CD8-positive, alpha-beta memory T cell (primary cell): Measurements from ENCODE around the gene CTAG1B. TPM values are rescaled to one million over a fixed set of nuclear protein-coding genes. Genes with fewer than 3 reads are reported as not detected.
"Not testable (repeated sequence)": the region's sequence is repeated elsewhere in the genome, so short reads cannot be mapped to it uniquely, and the experiment has no call there.

Source experiments
- CTCF ChIA-PET: fragments of 350-600 bp; sonication (Branson Sonifier 250); formaldehyde crosslinking; loops from one replicate; lab custom pipeline; 2021; ENCODE audit warnings: antibody characterized with exemption; lab: Charles Lee
- POLR2A ChIA-PET: fragments of 350-600 bp; sonication (Branson Sonifier 250); formaldehyde crosslinking; loops from one replicate; lab custom pipeline; 2021; ENCODE audit warnings: antibody characterized with exemption; lab: Charles Lee
- DNase-seq, 5 donors: peaks; one replicate each; pipeline versions ENCODE4 v3.0.0 to v3.0.0-alpha.2; 2020 to 2022; ENCODE audit warnings: mixed read lengths in 1 of 5
- H3K27ac ChIP-seq: one replicate; pipeline ENCODE4 v1.7.0; 2013; ENCODE audit warnings: low read depth, mild to moderate bottlenecking, low read length, moderate library complexity
- H3K27me3 ChIP-seq: 2 replicates; pipeline ENCODE4 v1.7.0; 2013; ENCODE audit warnings: low read length, mild to moderate bottlenecking; ENCODE audit not compliant: insufficient read depth, poor library complexity, severe bottlenecking
- H3K36me3 ChIP-seq: 2 replicates; pipeline ENCODE4 v1.7.0; 2013; ENCODE audit warnings: mild to moderate bottlenecking, low read length, moderate library complexity; ENCODE audit not compliant: insufficient read depth
- H3K4me1 ChIP-seq: 2 replicates; pipeline ENCODE4 v1.7.0; 2013; ENCODE audit warnings: mild to moderate bottlenecking, low read length, moderate library complexity; ENCODE audit not compliant: insufficient read depth
- H3K4me3 ChIP-seq: 2 replicates; pipeline ENCODE4 v1.7.0; 2013; ENCODE audit warnings: mild to moderate bottlenecking, low read length
- H3K9me3 ChIP-seq: 2 replicates; pipeline ENCODE4 v1.7.0; 2013; ENCODE audit warnings: mild to moderate bottlenecking, low read length
- H3K27ac Mint-ChIP-seq, 8 donors: one replicate each; pipeline ENCODE4 v1.8.0; 2020 to 2021; ENCODE audit warnings: mixed read lengths in 8 of 8, mild to moderate bottlenecking in 6 of 8, inconsistent platforms in 3 of 8, moderate library complexity in 3 of 8
- H3K27me3 Mint-ChIP-seq, 2 donors: one replicate each; pipeline ENCODE4 v1.8.0; 2020 to 2021; ENCODE audit warnings: mixed read lengths in 2 of 2, mild to moderate bottlenecking in 1 of 2, moderate library complexity in 1 of 2
- H3K36me3 Mint-ChIP-seq, 3 donors: one replicate each; pipeline ENCODE4 v1.8.0; 2020 to 2021; ENCODE audit warnings: mixed read lengths in 3 of 3, inconsistent platforms in 1 of 3, mild to moderate bottlenecking in 1 of 3
- H3K4me1 Mint-ChIP-seq, 3 donors: one replicate each; pipeline ENCODE4 v1.8.0; 2020 to 2021; ENCODE audit warnings: mixed read lengths in 3 of 3, inconsistent platforms in 1 of 3, mild to moderate bottlenecking in 1 of 3
- H3K4me3 Mint-ChIP-seq, 7 donors: one replicate each; pipeline ENCODE4 v1.8.0; 2020 to 2021; ENCODE audit warnings: mixed read lengths in 7 of 7, mild to moderate bottlenecking in 6 of 7, moderate library complexity in 4 of 7, inconsistent platforms in 2 of 7
- H3K9me3 Mint-ChIP-seq, 5 donors: one replicate each; pipeline ENCODE4 v1.8.0; 2020 to 2022; ENCODE audit warnings: mixed read lengths in 5 of 5, mild to moderate bottlenecking in 3 of 5, moderate library complexity in 2 of 5, inconsistent platforms in 1 of 5
- polyA plus RNA-seq: library from polyadenylated mRNA; unstranded; fragments of 300-500 nt; fragmentation: Illumina TruSeq; gene quantifications from one replicate; pipeline ENCODE4 v1.2.3, GENCODE V29; 2021
- total RNA-seq, 2 experiments: library from RNA; stranded (reverse); gene quantifications; one replicate each; pipeline ENCODE4 v1.2.3, GENCODE V29; 2021

Gene CTAG1B
- total and polyA plus RNA-seq, 3 experiments from 2014 or later, result not detected

DNA sequence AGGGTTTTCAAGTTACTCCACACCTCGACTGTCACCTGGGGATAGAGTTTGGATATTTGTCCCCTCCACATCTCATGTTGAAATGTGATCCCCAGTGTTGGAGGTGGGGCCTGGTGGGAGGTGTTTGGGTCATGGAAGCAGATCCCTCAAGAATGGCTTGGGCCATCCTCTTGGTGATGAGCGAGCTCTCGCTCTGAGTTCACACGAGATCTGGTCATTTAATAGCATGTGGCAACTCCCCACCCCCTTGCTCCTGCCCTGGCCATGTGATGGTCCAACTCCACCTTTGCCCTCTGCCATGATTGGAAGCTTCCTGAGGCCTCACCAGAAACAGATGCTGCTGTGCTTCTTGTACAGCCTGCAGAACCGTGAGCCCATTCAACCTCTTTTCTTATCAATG lies 25.9 kb downstream of the CTAG1B start:
- H3K27ac ChIP-seq, result no peak overlapping the region
- H3K36me3 ChIP-seq, result no peaks in the 10 kb centered on the region
- H3K27me3 Mint-ChIP-seq, result peaks cover 0 to 9% of the 10 kb centered on the region in 2 donors
- H3K27ac Mint-ChIP-seq, result no peak overlapping the region
- H3K9me3 Mint-ChIP-seq, result peaks cover 0 to 10% (median 3%) of the 10 kb centered on the region in 5 donors
- H3K4me1 ChIP-seq, result no peaks in the 10 kb centered on the region
- H3K4me3 Mint-ChIP-seq, result no peak overlapping the region
- no peak overlapping the region for H3K4me3 ChIP-seq
- peaks cover 8 to 10% (median 9%) of the 10 kb centered on the region in 3 donors for H3K4me1 Mint-ChIP-seq
- POLR2A ChIA-PET, result no interaction called here
- CTCF ChIA-PET, result no interaction called here
- no peaks in the 10 kb centered on the region for H3K9me3 ChIP-seq
- no peaks in the 10 kb centered on the region for H3K36me3 Mint-ChIP-seq
- no peaks in the 10 kb centered on the region for H3K27me3 ChIP-seq
- DNase-seq, result no peak

DNA sequence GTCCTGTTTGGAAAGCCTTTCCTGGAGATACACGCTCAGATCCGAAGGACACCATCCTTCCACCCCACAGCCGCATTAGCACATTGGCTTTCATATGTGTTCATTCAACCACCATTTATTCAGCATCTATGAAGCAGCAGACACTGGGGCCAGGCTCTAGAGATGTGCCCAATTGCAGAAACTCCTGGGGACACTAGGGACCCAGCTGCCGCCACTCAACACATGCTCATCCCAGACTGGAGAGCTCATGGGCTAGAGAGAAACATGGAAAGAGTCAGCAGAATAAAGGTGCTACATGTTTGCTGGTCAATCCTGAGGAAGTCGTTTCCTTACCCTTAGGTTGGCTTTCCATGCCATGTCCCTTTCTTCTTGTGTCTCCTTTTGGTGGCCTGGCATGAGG lies 26.6 kb downstream of the CTAG1B start:
- CTCF ChIA-PET, result no interaction called here
- POLR2A ChIA-PET, result no interaction called here
- DNase-seq, result no peak
- H3K27ac Mint-ChIP-seq, result peak overlapping the region in 1 of 8 donors; percentile 64
- Histone ChIP-seq H3K4me1 (no peaks in the 10 kb centered on the region), H3K27me3 (no peaks in the 10 kb centered on the region), H3K27ac (no peak overlapping the region), H3K36me3 (no peaks in the 10 kb centered on the region), H3K9me3 (no peaks in the 10 kb centered on the region), H3K4me3 (no peak overlapping the region)
- H3K36me3 Mint-ChIP-seq, result no peaks in the 10 kb centered on the region
- H3K4me1 Mint-ChIP-seq, result peaks cover 8 to 10% (median 9%) of the 10 kb centered on the region in 3 donors
- H3K27me3 Mint-ChIP-seq, result peaks cover 0 to 9% of the 10 kb centered on the region in 2 donors
- no peak overlapping the region for H3K4me3 Mint-ChIP-seq
- H3K9me3 Mint-ChIP-seq, result peaks cover 0 to 10% (median 3%) of the 10 kb centered on the region in 5 donors

DNA sequence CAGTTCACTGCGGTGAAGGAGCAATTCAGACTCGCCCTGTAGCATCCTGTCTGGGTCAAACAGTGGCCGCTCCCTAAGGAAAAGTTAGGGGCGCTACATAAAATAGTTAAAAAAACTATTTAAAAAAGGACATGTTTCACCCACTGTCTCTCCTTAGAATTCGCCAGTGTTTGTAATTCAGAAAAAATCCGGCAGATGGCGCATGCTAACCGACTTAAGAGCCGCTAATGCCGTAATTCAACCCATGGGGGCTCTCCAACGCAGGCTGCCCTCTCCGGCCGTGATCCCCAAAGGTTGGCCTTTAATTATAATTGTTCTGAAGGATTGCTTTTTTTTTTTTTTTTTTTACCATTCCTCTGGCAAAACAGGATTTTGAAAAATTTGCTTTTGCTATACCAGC lies 28.7 kb downstream of the CTAG1B start:
- CTCF ChIA-PET, H3K27me3 ChIP-seq, H3K9me3 ChIP-seq, H3K4me1 Mint-ChIP-seq, H3K27ac ChIP-seq, H3K36me3 ChIP-seq, DNase-seq, H3K36me3 Mint-ChIP-seq, H3K4me3 Mint-ChIP-seq, H3K27ac Mint-ChIP-seq, H3K4me3 ChIP-seq, H3K27me3 Mint-ChIP-seq, H3K4me1 ChIP-seq, H3K9me3 Mint-ChIP-seq, POLR2A ChIA-PET: not testable (repeated sequence)

DNA sequence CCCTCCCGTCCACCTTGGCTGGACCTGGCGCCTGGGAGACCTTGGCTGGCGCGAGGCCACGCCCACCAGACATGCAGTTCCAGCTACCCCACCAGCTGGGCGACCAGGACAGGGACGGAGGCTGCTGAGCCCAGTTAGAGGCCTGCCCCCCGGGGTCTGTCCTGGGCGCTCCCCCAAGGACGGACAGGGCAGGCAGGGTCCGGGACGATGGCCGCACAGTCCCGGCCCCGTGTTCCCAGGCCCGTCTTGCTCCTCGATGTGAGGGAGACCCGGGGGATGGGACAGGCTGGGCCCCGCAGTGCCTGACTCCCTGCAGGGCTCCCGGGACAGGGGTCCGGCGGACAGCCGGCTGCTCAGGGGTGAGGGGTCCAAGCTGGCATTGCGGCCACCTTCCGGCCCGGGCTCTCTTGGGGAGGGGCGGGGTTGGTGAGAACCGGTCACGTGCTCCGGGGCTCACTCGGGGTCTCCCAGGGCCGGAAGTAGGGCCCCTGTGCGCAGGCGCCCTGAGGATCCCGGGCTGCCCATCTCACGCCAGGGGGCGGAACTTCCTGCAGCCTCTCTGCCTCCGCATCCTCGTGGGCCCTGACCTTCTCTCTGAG lies 34.4 kb downstream of the CTAG1B start, which contains the start of gene CTAG1A:
TSS of gene CTAG1A (plus strand) at position 549 of the 599 bp plus-strand sequence. CDS start 74 bp downstream, outside the sequence.
- H3K27me3 Mint-ChIP-seq, H3K27me3 ChIP-seq, H3K4me3 ChIP-seq, H3K27ac Mint-ChIP-seq, H3K4me1 Mint-ChIP-seq, H3K4me3 Mint-ChIP-seq, POLR2A ChIA-PET, DNase-seq, H3K9me3 Mint-ChIP-seq, H3K27ac ChIP-seq, H3K9me3 ChIP-seq, H3K36me3 Mint-ChIP-seq, CTCF ChIA-PET, H3K4me1 ChIP-seq, H3K36me3 ChIP-seq: not testable (repeated sequence)

- H3K27me3 ChIP-seq, H3K27me3 Mint-ChIP-seq, POLR2A ChIA-PET, CTCF ChIA-PET, H3K9me3 Mint-ChIP-seq, H3K4me1 Mint-ChIP-seq, H3K4me1 ChIP-seq, H3K4me3 ChIP-seq, H3K9me3 ChIP-seq, H3K27ac Mint-ChIP-seq, H3K36me3 Mint-ChIP-seq, H3K27ac ChIP-seq, H3K36me3 ChIP-seq, H3K4me3 Mint-ChIP-seq, DNase-seq: not testable (repeated sequence)
Observed at GRCh38 chrX:154582994-154583393, 36.1 kb downstream of the CTAG1B start.

DNA sequence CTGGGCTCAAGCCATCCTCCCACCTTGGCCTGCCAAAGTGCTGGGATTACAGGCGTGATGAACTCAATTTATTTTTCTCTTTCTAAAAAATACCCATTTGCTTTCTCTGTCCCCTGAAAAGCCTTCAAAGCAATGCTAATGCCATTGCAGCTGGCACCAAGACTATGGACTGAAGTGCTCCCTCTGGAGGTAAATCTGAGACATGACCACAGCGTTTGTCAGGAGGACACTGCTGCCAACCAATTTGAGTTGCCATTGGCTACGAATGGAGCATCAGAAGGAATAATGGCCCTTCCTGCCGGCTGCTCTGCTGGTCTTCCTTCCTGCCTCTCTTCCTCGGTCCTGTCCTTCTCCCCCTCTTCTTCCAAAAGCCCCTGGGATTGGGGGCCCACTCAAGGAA lies 44.0 kb downstream of the CTAG1B start:
- H3K27ac ChIP-seq, H3K27ac Mint-ChIP-seq, POLR2A ChIA-PET, H3K9me3 ChIP-seq, H3K4me3 ChIP-seq, H3K4me1 ChIP-seq, DNase-seq, H3K36me3 Mint-ChIP-seq, H3K36me3 ChIP-seq, H3K9me3 Mint-ChIP-seq, H3K4me1 Mint-ChIP-seq, H3K4me3 Mint-ChIP-seq, H3K27me3 Mint-ChIP-seq, H3K27me3 ChIP-seq, CTCF ChIA-PET: not testable (repeated sequence)

- H3K27ac ChIP-seq, H3K27ac Mint-ChIP-seq, H3K36me3 ChIP-seq, H3K36me3 Mint-ChIP-seq, H3K27me3 Mint-ChIP-seq, H3K4me3 ChIP-seq, H3K4me3 Mint-ChIP-seq, H3K9me3 Mint-ChIP-seq, CTCF ChIA-PET, H3K4me1 Mint-ChIP-seq, DNase-seq, POLR2A ChIA-PET, H3K27me3 ChIP-seq, H3K4me1 ChIP-seq, H3K9me3 ChIP-seq: not testable (repeated sequence)
Observed at GRCh38 chrX:154573061-154573460, 46.0 kb downstream of the CTAG1B start.

- H3K4me3 ChIP-seq, H3K9me3 Mint-ChIP-seq, H3K4me1 Mint-ChIP-seq, H3K36me3 ChIP-seq, H3K27ac ChIP-seq, CTCF ChIA-PET, H3K4me3 Mint-ChIP-seq, H3K27ac Mint-ChIP-seq, H3K27me3 Mint-ChIP-seq, H3K27me3 ChIP-seq, H3K9me3 ChIP-seq, DNase-seq, H3K4me1 ChIP-seq, H3K36me3 Mint-ChIP-seq, POLR2A ChIA-PET: not testable (repeated sequence)
Observed at GRCh38 chrX:154570361-154570760, 48.7 kb downstream of the CTAG1B start.
